PC-3 (cell line): Measurements from ENCODE around the gene TFG. TPM values are rescaled to one million over a fixed set of nuclear protein-coding genes. Genes with fewer than 3 reads are reported as not detected.

Experiments
- ATAC-seq: fragments of 200-7000 bp; cut with Tn5 transposase; 2 replicates; pipeline ENCODE4 v1.9.1; 2020; ENCODE audit warnings: mild to moderate bottlenecking, moderate library complexity
- BruUV-seq: library from RNA; stranded (reverse); fragments of 400-500 nt; replicated peaks from 2 replicates; lab custom pipeline; 2021; lab: Mats Ljungman, UMichigan
- CTCF ChIA-PET: fragments of 300-600 bp; sonication (Branson Sonifier 250); formaldehyde crosslinking; loops from one replicate; lab custom pipeline; 2022; ENCODE audit warnings: antibody characterized with exemption; lab: Charles Lee
- POLR2A ChIA-PET: fragments of 300-600 bp; sonication (Branson Sonifier 250); formaldehyde crosslinking; loops from one replicate; lab custom pipeline; 2022; ENCODE audit warnings: antibody characterized with exemption; ENCODE audit not compliant: unreplicated experiment; lab: Charles Lee
- DNase-seq: peaks from one replicate; pipeline ENCODE4 v3.0.0-alpha.2; 2015
- H2AFZ ChIP-seq: fragments of 300-600 bp; sonication (generic); 2 replicates; pipeline ENCODE4 v1.6.0; 2016; ENCODE audit warnings: antibody characterized with exemption, low read length
- H3F3A ChIP-seq: fragments of 300-600 bp; sonication (generic); one replicate; pipeline ENCODE4 v1.6.0; 2017; ENCODE audit warnings: antibody characterized with exemption, low read length, control low read depth, mild to moderate bottlenecking; ENCODE audit not compliant: unreplicated experiment
- H3K27ac ChIP-seq: fragments of 300-600 bp; sonication (generic); 2 replicates; pipeline ENCODE4 v1.5.1; 2016; ENCODE audit warnings: mild to moderate bottlenecking, low read length
- H3K27me3 ChIP-seq: fragments of 300-600 bp; sonication (generic); 2 replicates; pipeline ENCODE4 v1.6.1; 2016; ENCODE audit warnings: low read length, mixed read lengths
- H3K36me3 ChIP-seq: fragments of 300-600 bp; sonication (generic); 2 replicates; pipeline ENCODE4 v1.6.1; 2016; ENCODE audit warnings: low read depth, mixed run types, low read length, mixed read lengths
- H3K4me1 ChIP-seq: fragments of 300-600 bp; sonication (generic); 2 replicates; pipeline ENCODE4 v1.5.1; 2016; ENCODE audit warnings: low read length; ENCODE audit not compliant: insufficient read depth
- H3K4me2 ChIP-seq: fragments of 300-600 bp; sonication (generic); 2 replicates; pipeline ENCODE4 v1.6.0; 2016; ENCODE audit warnings: low read length
- H3K4me3 ChIP-seq: fragments of 300-600 bp; sonication (generic); 2 replicates; pipeline ENCODE4 v1.5.1; 2016; ENCODE audit warnings: mild to moderate bottlenecking, low read length, mixed read lengths
- H3K79me2 ChIP-seq: fragments of 300-600 bp; sonication (generic); 2 replicates; pipeline ENCODE4 v1.6.1; 2017; ENCODE audit warnings: low read length, mixed read lengths
- H3K9ac ChIP-seq: fragments of 300-600 bp; sonication (generic); 2 replicates; pipeline ENCODE4 v1.6.0; 2016; ENCODE audit warnings: mild to moderate bottlenecking, low read length
- H3K9me2 ChIP-seq: fragments of 300-600 bp; sonication (generic); replicated peaks from 2 replicates; pipeline ENCODE4 v1.6.1; 2016; ENCODE audit warnings: mixed run types, low read length, mixed read lengths
- H3K9me3 ChIP-seq: fragments of 300-600 bp; sonication (generic); 2 replicates; pipeline ENCODE4 v1.6.1; 2016; ENCODE audit warnings: low read length, mixed read lengths
- H4K20me1 ChIP-seq: fragments of 300-600 bp; sonication (generic); 2 replicates; pipeline ENCODE4 v1.6.1; 2016; ENCODE audit warnings: low read length, mixed read lengths
- EZH2 ChIP-seq: fragments of 300-600 bp; sonication (generic); IDR thresholded peaks from one replicate; pipeline ENCODE4 v1.6.1; 2017; ENCODE audit warnings: antibody characterized with exemption, mild to moderate bottlenecking, low read length; ENCODE audit not compliant: unreplicated experiment
- EZH2phosphoT487 ChIP-seq: fragments of 300-600 bp; sonication (generic); IDR thresholded peaks from 2 replicates; pipeline ENCODE4 v1.6.1; 2018; ENCODE audit warnings: mild to moderate bottlenecking, antibody characterized with exemption, low read length, borderline replicate concordance
- intact Hi-C: fragments of 100-400 bp; cut with micrococcal nuclease; formaldehyde crosslinking; loops from 2 replicates; pipeline ENCODE4 v1.9.0; 2023
- total RNA-seq: library from RNA; depleted of rRNA; stranded (reverse); fragments of >200 nt; gene quantifications from 2 replicates; pipeline ENCODE4 v1.2.3, GENCODE V29; 2014
- TF ChIP-seq, protein P1 (sequence below): fragments of 300-600 bp; sonication (generic); conservative IDR thresholded peaks from 2 replicates; pipeline ENCODE4 v1.5.1; 2017; ENCODE audit warnings: antibody characterized with exemption, low read depth, mild to moderate bottlenecking, low read length

The TFG gene
- total RNA-seq, 1 experiment from 2014 or later, result 97.9 TPM

- H3K27ac ChIP-seq, result no peak overlapping the region
- no peak overlapping the region for H3K4me3 ChIP-seq
- H3F3A ChIP-seq, result no peaks in the 10 kb centered on the region
- TF ChIP-seq EZH2 (no peak), EZH2phosphoT487 (no peak)
- TF ChIP-seq, protein P1, sequence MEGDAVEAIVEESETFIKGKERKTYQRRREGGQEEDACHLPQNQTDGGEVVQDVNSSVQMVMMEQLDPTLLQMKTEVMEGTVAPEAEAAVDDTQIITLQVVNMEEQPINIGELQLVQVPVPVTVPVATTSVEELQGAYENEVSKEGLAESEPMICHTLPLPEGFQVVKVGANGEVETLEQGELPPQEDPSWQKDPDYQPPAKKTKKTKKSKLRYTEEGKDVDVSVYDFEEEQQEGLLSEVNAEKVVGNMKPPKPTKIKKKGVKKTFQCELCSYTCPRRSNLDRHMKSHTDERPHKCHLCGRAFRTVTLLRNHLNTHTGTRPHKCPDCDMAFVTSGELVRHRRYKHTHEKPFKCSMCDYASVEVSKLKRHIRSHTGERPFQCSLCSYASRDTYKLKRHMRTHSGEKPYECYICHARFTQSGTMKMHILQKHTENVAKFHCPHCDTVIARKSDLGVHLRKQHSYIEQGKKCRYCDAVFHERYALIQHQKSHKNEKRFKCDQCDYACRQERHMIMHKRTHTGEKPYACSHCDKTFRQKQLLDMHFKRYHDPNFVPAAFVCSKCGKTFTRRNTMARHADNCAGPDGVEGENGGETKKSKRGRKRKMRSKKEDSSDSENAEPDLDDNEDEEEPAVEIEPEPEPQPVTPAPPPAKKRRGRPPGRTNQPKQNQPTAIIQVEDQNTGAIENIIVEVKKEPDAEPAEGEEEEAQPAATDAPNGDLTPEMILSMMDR, result no peak
- intact Hi-C loops, result no loop called here
- H2AFZ ChIP-seq, result no peak overlapping the region
- H3K79me2 ChIP-seq, result no peaks in the 10 kb centered on the region
- H3K27me3 ChIP-seq, result no peaks in the 10 kb centered on the region
- no TSS peak for BruUV-seq
- H3K9ac ChIP-seq, result no peak overlapping the region
- DNase-seq (no peak), ATAC-seq (no peak)
- no peak overlapping the region for H3K4me2 ChIP-seq
- H3K9me2 ChIP-seq, result no peaks in the 10 kb centered on the region
- POLR2A ChIA-PET, result no interaction called here
- no peaks in the 10 kb centered on the region for H4K20me1 ChIP-seq
- no peaks in the 10 kb centered on the region for H3K36me3 ChIP-seq
- H3K4me1 ChIP-seq, result no peaks in the 10 kb centered on the region
- H3K9me3 ChIP-seq, result no peaks in the 10 kb centered on the region
- CTCF ChIA-PET, result no interaction called here
Measured at GRCh38 chr3:100681496-100681895, 27.8 kb upstream of the TFG start.

DNA sequence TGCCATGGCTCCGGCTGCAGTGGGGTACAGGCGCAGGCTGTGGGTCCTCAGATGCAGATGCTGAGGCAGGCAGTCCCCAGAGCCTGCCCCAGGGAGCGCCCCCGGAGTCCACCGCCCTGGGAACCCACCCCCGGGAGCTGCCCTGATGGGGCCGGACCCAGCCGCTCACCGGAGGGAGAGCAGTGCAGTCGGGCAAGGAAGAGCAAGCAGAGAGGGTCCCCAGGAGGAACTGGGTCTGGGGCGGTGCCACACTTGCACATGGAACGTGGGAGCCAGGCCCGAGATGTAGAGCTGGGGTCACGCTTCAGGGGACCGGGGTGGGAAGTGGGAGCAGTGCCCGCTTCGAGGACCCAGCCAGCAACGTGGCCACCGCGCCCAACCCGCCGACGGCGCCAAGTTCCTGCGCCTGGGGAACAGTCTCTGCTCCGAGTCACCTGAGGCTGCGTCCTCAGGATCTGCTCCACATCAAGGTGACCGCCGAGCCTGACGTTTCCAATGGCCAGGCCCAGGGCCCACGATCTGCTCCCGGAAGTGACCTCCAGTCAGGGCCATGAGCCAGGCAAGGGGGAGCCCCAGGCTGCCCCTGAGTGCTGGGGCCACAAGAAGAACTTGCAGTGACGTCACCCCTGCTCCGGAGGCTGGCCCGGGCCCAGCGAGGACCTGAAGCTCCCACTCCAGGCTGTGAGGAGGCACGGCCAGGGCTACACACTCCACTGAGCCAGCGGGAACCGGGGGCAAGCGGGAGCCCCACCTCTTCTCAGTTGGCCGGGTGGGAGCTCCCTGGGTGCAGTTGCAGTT is 27.0 kb upstream of the TFG start:
- no peak overlapping the region for H3K4me3 ChIP-seq
- H3K27ac ChIP-seq, result no peak overlapping the region
- H3K4me2 ChIP-seq, result no peak overlapping the region
- intact Hi-C loops, result no loop called here
- no peaks in the 10 kb centered on the region for H3K36me3 ChIP-seq
- no peaks in the 10 kb centered on the region for H3K9me3 ChIP-seq
- H3K9ac ChIP-seq, result no peak overlapping the region
- no peaks in the 10 kb centered on the region for H3K4me1 ChIP-seq
- BruUV-seq, result no TSS peak
- ChIA-PET POLR2A (no interaction called here), CTCF (no interaction called here)
- H3K9me2 ChIP-seq, result no peaks in the 10 kb centered on the region
- ATAC-seq, result no peak
- H3F3A ChIP-seq, result no peaks in the 10 kb centered on the region
- no peak overlapping the region for H2AFZ ChIP-seq
- H3K79me2 ChIP-seq, result no peaks in the 10 kb centered on the region
- no peak for DNase-seq
- H4K20me1 ChIP-seq, result no peaks in the 10 kb centered on the region
- H3K27me3 ChIP-seq, result no peaks in the 10 kb centered on the region
- TF ChIP-seq EZH2phosphoT487, result no peak
- no peak for TF ChIP-seq EZH2
- TF ChIP-seq, protein P1, result no peak
